SK-N-MC (cell line): ENCODE measurements around the gene GAN.

Source experiments
- EZH2 ChIP-seq: fragments of 200-600 bp; sonication (generic); IDR thresholded peaks from one replicate; pipeline ENCODE4 v1.6.1; 2017; ENCODE audit warnings: antibody characterized with exemption
- FOXP2 ChIP-seq: optimal IDR thresholded peaks from 2 replicates; pipeline ENCODE3; 2011; ENCODE audit warnings: mild to moderate bottlenecking, moderate library complexity; ENCODE audit not compliant: insufficient read depth; ENCODE audit errors: extremely low read length, control extremely low read depth
- POLR2AphosphoS5 ChIP-seq: IDR thresholded peaks from 2 replicates; pipeline ENCODE4 v1.6.1; 2012; ENCODE audit warnings: mild to moderate bottlenecking, low read depth, low read length, borderline replicate concordance

- TF ChIP-seq EZH2, result no peak
- no peak for TF ChIP-seq POLR2AphosphoS5
- TF ChIP-seq FOXP2, result no peak
Observed at GRCh38 chr16:81319221-81319912, 4.6 kb downstream of the GAN start.
